GM19025 (cell line): Measurements from ENCODE around the gene SMAD6.
"Not testable (repeated sequence)": the region's sequence is repeated elsewhere in the genome, so short reads cannot be mapped to it uniquely, and the experiment has no call there.

Experiments used
- ATAC-seq: cut with Tn5 transposase; IDR thresholded peaks from one replicate; pipeline ENCODE4 v1.9.1; 2021; ENCODE audit warnings: mild to moderate bottlenecking, low read depth, moderate library complexity; ENCODE audit not compliant: unreplicated experiment

The SMAD6 gene

GRCh38 chr15:66808181-66808824, 106.3 kb downstream of the SMAD6 start:
- no peak for ATAC-seq

DNA sequence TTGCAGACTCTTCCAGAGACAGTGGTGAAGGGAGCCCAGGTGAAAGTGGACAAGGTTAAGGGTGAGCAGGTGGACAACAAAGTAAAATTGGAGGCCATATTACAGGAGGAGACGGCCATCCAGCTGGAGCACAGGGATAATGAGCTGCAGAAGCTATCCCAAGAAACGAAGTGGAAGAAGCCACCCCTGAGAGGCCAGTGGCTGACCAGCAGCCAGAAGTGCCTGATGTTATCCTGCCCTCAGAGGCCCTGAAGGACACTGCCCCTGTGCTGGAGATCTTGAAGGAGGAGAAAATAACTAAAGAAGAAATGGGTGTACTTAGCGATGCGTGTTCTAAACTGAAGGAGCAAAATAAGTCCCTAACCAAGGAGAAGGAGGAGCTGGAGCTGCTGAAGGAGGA, 107.6 kb downstream of the SMAD6 start:
- ATAC-seq = no peak

DNA sequence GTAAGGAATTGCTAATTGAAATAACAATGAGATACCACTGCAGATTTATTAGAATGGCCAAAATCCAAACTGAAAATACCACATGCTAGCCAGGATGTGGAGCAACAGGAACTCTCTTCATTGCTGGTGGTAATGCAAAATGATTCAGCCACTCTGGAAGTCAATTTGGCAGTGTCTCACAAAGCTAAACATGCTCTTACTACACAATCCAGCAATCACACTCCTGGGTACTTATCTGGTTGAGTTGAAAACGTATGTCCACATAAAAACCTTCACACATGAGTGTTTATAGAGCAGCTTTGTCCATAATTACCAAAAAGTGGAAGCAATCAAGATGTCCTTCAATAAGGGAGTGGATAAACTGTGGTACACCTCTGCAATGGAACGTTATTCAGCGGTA, 113.3 kb downstream of the SMAD6 start:
- ATAC-seq = no peak

- ATAC-seq = no peak
These were observed 114.2 kb downstream of the SMAD6 start for GRCh38 chr15:66816201-66816600.

- no peak for ATAC-seq
These were observed 117.0 kb downstream of the SMAD6 start for GRCh38 chr15:66819084-66819483.

DNA sequence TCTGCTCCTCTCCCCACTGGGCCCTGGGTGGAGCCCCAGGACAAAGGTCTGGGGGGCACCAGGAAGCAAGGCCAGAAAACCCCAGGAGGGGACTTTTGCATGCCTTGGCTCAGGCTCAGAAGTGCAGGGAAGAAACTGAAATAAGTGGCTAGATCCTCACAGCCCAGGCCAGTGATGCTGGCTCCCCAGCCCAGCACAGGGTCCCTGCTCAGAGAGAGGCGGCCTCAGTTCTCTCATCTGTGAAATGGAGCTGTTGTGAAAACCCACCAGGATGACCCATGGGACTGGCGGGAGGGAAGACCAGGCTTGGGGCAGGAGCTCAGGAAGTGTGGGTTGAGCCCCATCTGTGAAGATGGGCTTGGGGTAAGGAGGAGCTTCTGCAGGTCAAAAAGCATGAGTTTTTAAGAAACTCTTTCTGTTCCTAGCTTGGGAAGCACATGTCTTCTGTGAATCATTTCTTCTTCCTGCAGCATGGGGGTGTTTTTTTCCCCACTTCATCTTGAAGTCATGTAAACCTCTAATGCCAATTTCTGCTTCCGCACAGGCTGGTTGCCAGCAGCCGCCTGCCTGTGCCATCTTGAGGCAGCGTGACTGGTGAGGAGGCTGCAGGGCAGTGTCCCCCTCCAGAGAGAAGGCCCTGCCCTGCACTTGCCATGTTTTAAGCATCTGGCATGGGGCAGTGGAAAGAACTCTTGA, 118.6 kb downstream of the SMAD6 start:
- ATAC-seq = no peak

GRCh38 chr15:66821307-66821706, 119.3 kb downstream of the SMAD6 start:
- ATAC-seq = no peak

DNA sequence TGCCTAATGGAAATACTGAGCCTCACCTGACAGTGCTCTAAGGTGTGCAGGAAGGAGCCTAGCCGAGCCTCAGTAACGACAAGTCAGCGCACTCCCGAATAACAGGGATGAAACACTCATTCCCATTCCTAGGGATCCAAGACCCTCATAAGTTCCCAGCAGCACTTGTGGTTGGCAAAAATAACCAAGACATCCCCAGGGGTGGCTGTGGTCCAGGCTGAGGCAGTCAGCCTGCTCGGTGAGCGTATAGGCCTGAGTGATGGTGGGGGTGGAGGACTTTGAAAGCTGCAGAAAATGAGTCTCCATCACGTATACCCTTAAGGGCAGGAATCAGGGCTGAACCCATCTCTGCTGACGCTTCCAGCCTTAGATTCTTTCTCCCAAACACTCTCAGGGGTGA, 120.1 kb downstream of the SMAD6 start:
- no peak for ATAC-seq

DNA sequence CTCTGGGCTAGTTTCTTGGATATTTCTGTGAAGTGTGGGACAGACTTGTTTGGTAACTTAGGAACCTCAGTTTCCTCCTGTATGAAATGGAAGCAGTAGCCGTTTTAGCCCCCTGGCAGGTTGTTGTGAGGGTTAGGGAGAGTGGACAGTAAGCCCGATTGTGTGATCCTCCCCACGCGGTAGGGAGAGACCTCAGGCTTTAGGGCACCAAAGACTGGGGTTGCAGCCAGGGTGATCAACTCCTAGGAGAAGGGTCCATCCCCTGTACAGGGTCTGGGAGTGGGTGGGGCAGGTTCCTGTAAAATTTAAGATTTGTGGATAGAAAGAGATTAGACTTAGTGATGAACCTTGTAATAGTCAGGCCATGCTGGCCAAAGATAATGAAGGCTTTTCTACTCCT, 120.5 kb downstream of the SMAD6 start:
- no peak for ATAC-seq

DNA sequence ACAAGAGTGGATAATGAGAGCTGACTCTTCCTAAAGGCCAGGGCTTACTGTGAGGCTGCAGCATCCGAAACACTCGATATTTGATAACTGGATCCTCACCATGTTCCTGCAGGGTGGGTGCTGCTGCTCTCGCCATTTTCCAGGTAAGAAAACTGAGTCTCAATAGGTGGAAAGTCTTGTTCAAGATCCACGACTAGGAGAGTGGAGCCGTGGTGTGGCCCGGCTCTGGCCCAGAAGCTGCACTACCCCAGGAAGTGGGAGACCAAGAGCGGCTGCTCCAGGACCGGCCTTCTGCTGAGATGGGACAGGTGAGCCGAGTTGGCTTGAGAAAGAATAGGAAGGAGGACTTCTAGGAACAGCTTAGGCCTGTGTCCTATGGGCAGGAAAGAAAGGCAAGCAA, 121.6 kb downstream of the SMAD6 start:
- ATAC-seq = no peak

GRCh38 chr15:66824424-66824823, 122.4 kb downstream of the SMAD6 start:
- no peak for ATAC-seq

GRCh38 chr15:66825139-66825538, 123.1 kb downstream of the SMAD6 start:
- ATAC-seq = no peak

DNA sequence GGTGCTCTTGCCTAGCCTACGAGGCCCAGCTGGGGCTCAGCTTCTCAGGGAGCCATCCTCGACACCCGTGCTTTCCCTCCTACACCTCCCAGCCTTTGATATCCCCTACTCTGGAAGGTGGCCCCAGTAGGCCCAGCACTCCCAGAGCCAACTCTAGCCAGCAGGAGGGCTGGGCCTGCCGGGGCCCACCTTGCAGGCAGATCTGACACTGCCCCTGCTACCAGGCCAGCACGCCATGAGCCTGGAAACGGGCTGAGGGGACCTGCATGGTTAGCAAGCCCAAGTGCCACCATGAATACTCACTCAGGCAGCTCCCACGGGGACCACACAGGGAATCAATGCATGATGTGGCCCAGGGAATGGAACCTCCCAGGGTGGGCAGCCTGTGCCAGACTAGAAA, 123.7 kb downstream of the SMAD6 start:
- no peak for ATAC-seq

GRCh38 chr15:66826507-66826906, 124.5 kb downstream of the SMAD6 start:
- no peak for ATAC-seq

GRCh38 chr15:66827039-66827697, 125.1 kb downstream of the SMAD6 start:
- no peak for ATAC-seq

DNA sequence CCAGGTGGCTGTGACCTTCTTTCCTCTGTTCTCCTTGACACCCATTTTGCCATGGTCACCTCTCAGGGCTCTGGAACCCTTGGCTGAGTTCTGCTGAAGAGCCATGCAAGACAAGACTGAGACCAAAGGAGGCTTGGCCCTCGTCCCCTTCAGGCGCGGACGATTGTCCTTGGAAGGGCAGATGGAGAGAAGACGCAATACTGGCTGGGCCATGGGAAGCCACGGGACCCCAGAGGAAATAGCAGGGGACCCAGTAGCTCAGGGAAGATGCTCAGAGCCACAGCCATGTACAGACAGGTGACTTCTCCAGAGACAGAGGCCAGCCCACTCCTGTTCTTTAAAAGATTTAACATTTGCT, 125.6 kb downstream of the SMAD6 start:
- no peak for ATAC-seq

GRCh38 chr15:66828817-66829541, 126.9 kb downstream of the SMAD6 start:
- not testable (repeated sequence) for ATAC-seq

GRCh38 chr15:66829551-66830121, 127.6 kb downstream of the SMAD6 start:
- no peak for ATAC-seq

DNA sequence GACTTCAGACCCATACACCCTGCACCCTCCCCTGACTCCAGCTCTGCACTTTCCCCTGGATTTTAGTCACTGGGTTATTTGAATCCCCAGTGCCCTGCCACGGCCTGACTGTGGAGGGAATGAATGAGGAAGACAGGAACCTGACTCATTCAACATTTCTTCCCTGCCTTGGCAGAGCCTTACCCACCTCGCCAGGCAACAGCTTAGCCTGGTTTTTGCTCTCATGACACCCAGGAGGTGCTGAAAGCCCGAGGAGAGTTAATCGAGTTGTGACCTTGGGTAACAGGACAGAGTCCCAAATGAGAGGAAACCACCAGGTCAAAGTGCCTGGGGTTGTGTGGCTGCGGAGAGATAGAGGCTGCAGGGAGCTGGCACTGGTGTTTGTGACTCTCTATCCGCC, 128.3 kb downstream of the SMAD6 start:
- ATAC-seq = no peak

DNA sequence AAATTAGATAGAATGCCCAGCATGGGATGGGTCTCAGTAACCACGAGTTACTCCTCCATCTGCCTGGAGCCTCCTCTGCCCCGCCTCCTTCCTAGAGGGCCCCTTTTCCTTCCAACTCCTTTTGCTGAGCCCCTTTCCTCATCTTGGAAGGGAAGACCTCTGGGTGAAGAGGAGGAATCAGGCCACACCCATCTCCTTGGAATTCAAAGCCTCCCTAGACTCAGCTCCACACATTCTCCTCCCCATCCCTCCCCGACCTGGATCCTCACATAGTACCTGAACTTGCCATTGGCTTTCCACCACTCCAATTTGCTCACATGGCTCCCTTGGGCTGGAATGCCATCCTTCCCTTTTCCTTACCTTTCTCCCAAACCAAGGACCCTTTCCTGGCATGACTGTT, 128.8 kb downstream of the SMAD6 start:
- no peak for ATAC-seq

- ATAC-seq = no peak
These were observed 129.3 kb downstream of the SMAD6 start for GRCh38 chr15:66831289-66831688.
